ENCODE data around the gene PTPRN2.
"Not testable (repeated sequence)": the region's sequence is repeated elsewhere in the genome, so short reads cannot be mapped to it uniquely, and the experiment has no call there.

PTPRN2 gene

GRCh38 chr7:158264881-158265742, 322.5 kb downstream of the PTPRN2 start:
- FAIRE-seq (no peak), DNase-seq (ENCODE audit: insufficient read length, low spot score) (no peak)

- FAIRE-seq (no peak), DNase-seq (ENCODE audit: insufficient read length, low spot score) (no peak)
Measured at GRCh38 chr7:158263964-158264748, 323.5 kb downstream of the PTPRN2 start.

- no peak for FAIRE-seq
- no peak for DNase-seq (ENCODE audit: insufficient read length, low spot score)
Measured at GRCh38 chr7:158263110-158263963, 324.3 kb downstream of the PTPRN2 start.

- no peak for DNase-seq (ENCODE audit: insufficient read length, low spot score)
- FAIRE-seq = peak; percentile 95
Measured at GRCh38 chr7:158262284-158263109, 325.1 kb downstream of the PTPRN2 start.

GRCh38 chr7:158261362-158262235, 326.0 kb downstream of the PTPRN2 start:
- FAIRE-seq (no peak), DNase-seq (ENCODE audit: insufficient read length, low spot score) (no peak)

- DNase-seq (ENCODE audit: insufficient read length, low spot score) (no peak), FAIRE-seq (no peak)
Measured at GRCh38 chr7:158260567-158261361, 326.9 kb downstream of the PTPRN2 start.

GRCh38 chr7:158259671-158260418, 327.8 kb downstream of the PTPRN2 start:
- FAIRE-seq (peak; percentile 93), DNase-seq (ENCODE audit: insufficient read length, low spot score) (no peak)

- FAIRE-seq = no peak
- no peak for DNase-seq (ENCODE audit: insufficient read length, low spot score)
Measured at GRCh38 chr7:158259141-158259540, 328.5 kb downstream of the PTPRN2 start.

GRCh38 chr7:158258411-158259130, 329.1 kb downstream of the PTPRN2 start:
- FAIRE-seq = no peak
- no peak for DNase-seq (ENCODE audit: insufficient read length, low spot score)

GRCh38 chr7:158257516-158258410, 329.9 kb downstream of the PTPRN2 start:
- FAIRE-seq (no peak), DNase-seq (ENCODE audit: insufficient read length, low spot score) (no peak)

- FAIRE-seq (no peak), DNase-seq (ENCODE audit: insufficient read length, low spot score) (no peak)
Measured at GRCh38 chr7:158257001-158257400, 330.6 kb downstream of the PTPRN2 start.

- no peak for FAIRE-seq
- DNase-seq (ENCODE audit: insufficient read length, low spot score) = no peak
Measured at GRCh38 chr7:158256091-158256816, 331.4 kb downstream of the PTPRN2 start.

GRCh38 chr7:158255558-158255957, 332.1 kb downstream of the PTPRN2 start:
- FAIRE-seq = no peak
- DNase-seq (ENCODE audit: insufficient read length, low spot score) = no peak

GRCh38 chr7:158255156-158255555, 332.5 kb downstream of the PTPRN2 start:
- DNase-seq (ENCODE audit: insufficient read length, low spot score) (no peak), FAIRE-seq (no peak)

GRCh38 chr7:158253670-158254045, 334.0 kb downstream of the PTPRN2 start:
- not testable (repeated sequence) for DNase-seq (ENCODE audit: insufficient read length, low spot score); FAIRE-seq
